GM18502 (cell line): Measurements from ENCODE around the gene NELL1.

Experiments used
- ATAC-seq: cut with Tn5 transposase; IDR thresholded peaks from one replicate; pipeline ENCODE4 v1.9.1; 2021; ENCODE audit warnings: mild to moderate bottlenecking; ENCODE audit not compliant: unreplicated experiment, poor library complexity

NELL1 gene

GRCh38 chr11:21396342-21397008 is 727.1 kb downstream of the NELL1 start:
- ATAC-seq: no peak

GRCh38 chr11:21398195-21398594 is 728.8 kb downstream of the NELL1 start:
- ATAC-seq: no peak

GRCh38 chr11:21401496-21401895 is 732.1 kb downstream of the NELL1 start:
- no peak for ATAC-seq

DNA sequence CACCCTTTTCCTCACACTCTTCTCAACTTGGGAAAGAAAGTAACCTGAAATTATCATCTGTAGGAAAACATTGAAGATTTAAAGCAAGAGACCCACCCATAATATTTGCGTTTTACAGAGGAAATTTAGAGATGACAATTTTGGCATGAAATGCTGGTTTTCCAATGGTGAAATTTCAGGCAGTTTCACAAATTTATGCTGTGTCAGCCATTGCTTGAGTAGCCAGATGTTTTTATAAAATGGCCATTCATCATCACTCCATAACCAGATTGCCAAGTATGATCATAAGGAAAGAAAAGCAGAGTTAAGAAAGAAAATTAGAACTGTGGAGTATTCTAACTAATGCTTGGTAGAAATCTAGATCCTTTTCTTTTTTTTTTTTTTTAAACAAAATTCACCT is 732.9 kb downstream of the NELL1 start:
- ATAC-seq: no peak

GRCh38 chr11:21403069-21403468 is 733.7 kb downstream of the NELL1 start:
- ATAC-seq: no peak

GRCh38 chr11:21405422-21405821 is 736.0 kb downstream of the NELL1 start:
- no peak for ATAC-seq

DNA sequence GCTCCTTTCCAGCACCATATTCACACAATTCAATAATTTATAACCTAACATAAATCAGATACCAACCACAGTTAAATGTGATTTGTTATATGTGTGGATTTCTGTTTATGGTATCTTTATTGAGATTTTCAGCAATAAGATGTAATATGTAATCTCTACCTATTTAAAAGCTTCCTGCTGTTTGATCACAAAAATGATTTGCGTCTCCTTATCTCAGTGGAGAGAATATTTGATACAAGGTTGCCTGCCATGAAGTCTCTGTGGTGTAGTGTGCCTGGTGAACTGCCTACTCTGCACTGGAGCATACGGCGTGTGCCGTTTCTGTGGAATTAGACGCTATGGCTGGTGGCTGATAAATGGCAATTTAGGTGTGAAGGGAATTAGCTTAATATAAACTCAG is 741.1 kb downstream of the NELL1 start:
- ATAC-seq: no peak

- no peak for ATAC-seq
Measured at GRCh38 chr11:21411104-21411503, 741.7 kb downstream of the NELL1 start.

DNA sequence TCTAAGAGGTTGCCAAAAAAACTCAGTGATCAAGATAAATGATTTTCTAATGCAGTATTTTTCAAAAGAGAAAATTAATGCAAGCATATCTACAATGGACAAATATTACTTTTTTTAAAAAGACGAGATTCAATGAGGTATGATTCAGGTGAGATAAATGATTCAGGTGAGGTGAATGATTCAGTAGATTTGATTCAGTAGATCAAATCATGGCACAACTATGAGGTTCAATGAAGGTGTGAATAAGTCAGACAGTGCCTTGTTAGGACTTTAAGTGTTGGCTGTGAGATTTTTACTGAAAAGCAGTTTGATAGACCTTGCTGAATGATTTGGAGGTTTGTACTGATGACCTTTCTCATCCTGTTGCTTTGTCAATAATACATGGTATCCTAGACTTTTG is 742.2 kb downstream of the NELL1 start:
- no peak for ATAC-seq

DNA sequence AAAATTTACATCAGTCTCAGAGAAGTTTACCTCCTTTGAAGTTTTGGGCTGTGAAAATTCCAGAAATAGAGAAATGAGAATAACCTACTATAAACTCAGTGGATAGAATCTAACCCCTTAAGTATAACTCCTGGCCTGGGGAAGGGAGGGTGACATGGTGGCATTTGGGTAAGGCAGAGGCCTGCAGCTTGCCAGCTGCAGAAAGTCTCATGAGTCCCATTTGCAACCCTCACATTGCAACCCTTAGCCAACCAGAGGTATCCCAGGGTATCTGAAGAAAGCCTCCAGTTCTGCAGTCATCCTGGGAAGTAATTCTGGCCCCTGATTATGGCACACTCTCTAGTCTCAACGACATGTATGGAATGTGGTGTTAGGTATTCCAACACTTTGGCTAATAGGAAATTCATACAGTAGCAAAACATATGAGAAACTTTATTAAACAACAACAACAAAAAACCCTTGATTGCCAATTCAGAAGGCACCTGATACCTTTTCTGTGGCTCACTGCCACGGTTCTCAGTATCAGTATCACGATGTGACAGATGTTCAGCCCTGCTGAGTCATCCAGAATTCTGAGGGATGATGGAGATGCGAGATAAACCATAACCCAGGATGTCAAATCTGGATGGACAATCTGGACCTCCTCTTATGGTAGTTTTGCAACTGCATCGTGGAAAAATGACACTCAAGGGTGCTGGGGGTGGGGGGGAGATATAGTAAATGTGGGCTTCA is 743.4 kb downstream of the NELL1 start:
- no peak for ATAC-seq

GRCh38 chr11:21414953-21415352 is 745.6 kb downstream of the NELL1 start:
- no peak for ATAC-seq

DNA sequence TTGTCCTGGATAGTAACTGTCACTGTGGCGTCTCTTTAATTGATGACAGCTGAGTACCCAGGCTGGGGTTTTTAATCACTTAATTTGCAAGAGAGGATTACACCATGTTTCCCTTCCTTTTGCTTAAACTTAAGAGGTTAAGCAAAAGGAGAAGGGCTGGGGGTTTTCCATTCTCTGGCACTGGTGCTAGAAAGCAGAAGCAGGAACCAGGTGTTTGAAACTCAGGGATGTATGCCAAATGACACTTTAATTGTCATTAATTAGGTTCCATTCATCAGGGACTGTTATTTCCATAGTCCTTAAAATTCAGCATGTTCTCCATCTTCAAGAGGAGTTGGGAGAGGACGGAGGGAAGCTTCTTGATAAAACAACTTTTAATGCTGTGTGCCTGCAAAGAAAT is 746.2 kb downstream of the NELL1 start:
- ATAC-seq: no peak

- no peak for ATAC-seq
Measured at GRCh38 chr11:21421711-21422329, 752.4 kb downstream of the NELL1 start.

- ATAC-seq: no peak
Measured at GRCh38 chr11:21426931-21427330, 757.5 kb downstream of the NELL1 start.

- ATAC-seq: no peak
Measured at GRCh38 chr11:21427726-21428125, 758.3 kb downstream of the NELL1 start.

DNA sequence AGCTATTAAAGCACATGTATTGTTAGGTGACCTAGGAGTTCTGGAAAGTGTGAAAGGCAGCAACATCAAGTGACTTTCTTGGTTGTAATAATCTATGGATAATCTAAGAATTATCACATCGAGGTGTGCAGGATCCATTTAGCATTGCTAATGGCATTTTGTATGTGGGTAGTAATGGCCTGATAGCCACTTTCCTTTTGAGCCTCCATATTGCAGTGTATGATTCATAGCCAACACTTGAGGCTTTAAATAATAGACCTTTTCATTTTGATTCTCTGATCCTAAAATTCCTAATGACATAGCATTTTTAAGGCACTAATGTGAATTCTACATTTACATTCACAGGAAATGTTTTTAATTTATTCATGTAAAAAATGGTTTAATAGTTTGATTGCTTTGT is 759.4 kb downstream of the NELL1 start:
- ATAC-seq: no peak

- no peak for ATAC-seq
Measured at GRCh38 chr11:21429401-21429800, 760.0 kb downstream of the NELL1 start.

DNA sequence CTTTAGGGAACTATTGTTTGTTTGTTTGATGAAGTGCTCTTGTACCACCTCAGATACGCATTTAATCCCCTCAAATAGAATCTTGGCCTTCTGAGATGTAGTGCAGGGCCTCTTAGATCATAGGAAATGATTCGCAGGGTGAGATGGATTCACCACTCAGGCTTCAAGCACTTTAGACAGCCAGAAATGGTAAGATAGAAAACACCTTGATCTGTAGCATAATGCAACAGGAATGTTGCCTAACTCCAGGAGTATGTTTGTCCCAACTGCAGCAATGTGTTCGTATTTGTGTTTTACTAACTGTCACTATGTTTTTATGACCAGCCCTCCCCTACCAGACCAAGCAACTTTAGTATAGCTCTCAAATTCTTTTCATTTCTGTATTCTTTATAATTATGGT is 761.2 kb downstream of the NELL1 start:
- no peak for ATAC-seq

DNA sequence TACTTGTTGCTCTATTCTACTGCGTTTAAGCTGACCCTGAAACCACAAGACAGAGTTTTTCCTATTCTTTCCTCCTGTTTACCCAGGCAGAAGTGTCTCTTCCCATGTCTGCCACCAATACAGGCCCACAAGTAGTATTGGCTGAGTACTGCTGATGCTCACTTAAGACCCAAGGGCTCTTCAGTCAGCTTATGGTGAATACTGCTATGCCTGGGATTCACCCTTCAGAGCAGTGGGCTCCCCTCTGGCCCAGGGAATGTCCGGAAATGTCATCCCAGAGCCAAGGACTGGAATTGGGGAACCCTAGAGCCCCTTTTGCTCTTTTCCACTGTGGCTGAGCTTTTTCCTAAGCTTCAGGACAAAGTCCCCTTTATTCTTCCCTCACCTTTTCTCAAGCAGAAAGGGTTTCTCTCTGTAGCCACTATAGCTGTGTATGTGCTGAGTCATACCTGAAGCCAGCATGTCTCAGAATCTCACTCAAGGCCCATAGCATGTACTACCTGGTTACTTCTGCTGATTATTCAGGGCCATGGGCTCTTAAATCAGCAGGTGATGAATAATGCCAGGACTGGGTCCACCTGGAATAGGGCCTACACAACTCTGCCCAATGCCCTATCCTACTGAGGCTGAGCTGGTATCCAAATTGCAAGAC is 777.7 kb downstream of the NELL1 start:
- peak; percentile 81 for ATAC-seq

- ATAC-seq: no peak
Measured at GRCh38 chr11:21447871-21448270, 778.5 kb downstream of the NELL1 start.

DNA sequence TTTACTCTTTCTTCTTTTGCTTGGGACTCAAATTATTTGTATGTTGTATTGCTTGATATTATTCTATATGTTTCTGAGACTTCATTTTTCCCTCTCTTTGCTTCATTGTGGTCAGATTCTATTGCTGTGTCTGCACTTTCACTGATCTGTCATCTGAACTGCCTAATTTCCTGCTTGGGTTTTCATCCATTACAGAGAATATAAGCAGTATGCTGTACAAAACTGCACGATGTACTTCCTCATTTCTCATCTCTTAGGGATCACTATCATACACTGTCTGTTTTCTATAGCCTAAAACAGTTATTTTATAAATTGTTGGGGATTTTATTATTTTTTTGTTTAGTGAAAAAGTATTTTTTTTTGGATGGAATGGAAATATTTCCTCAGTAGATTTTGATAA is 786.8 kb downstream of the NELL1 start:
- no peak for ATAC-seq
